Smooth muscle cell of the pulmonary artery (primary cell): ENCODE data around the gene YIPF5. TPM values are rescaled to one million over a fixed set of nuclear protein-coding genes. Genes with fewer than 3 reads are reported as not detected.

Source experiments
- total RNA-seq: library from RNA; depleted of rRNA; stranded (reverse); fragments of >200 nt; gene quantifications from 2 replicates; pipeline ENCODE4 v1.2.3, GENCODE V29; 2014

Gene YIPF5
- 183 and 204 TPM in 2 replicates for total RNA-seq

DNA sequence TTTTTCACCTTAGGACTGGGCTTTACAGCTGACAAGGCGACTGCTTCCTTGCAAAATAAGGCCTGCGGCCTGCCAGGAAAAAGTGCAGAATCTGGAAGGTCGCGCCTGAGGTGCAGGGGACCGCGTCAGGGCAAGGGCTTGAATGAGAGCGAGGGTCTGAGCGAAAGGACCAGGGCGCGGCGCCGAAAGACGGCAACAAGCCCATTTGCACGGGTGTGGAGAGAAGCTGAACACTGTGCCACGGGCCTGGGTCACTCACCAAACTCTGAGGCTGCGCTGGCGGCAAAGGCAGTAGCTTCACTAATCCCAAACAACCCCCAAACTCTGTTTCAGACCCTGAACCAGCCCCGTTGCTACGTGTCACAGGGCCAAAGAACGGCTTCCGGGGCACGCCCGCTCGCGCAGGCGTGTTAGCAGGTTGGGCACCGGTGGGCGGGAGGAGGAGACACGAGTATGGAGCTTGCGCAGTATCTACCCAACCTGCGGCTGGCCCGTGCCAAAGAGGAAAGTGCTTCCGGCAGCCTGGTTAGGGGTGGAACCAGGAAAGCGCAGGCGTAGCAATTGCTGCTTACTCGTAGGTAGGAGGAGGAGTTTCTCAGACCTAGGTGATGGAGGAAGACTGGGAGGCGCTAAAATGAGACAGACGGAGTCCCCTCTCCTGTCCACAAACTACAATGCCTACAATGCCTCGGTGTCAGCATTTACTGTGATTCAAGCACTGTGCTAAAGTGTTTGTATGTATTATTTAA lies at the start of gene YIPF5, which contains the start of gene KCTD16:
TSS of gene YIPF5 (minus strand) at position 384 of the 749 bp plus-strand sequence. CDS start 704 bp downstream, outside the sequence.
TSS of gene KCTD16 (plus strand) at position 598 of the 749 bp plus-strand sequence.

Other genes starting within 250 kb of the YIPF5 start
- gene KCTD16, start 214 bp upstream of the YIPF5 start, total RNA-seq: 4.6 and 8.4 TPM in 2 replicates